HepG2 (cell line): ENCODE results near the gene ICAM2. TPM values are rescaled to one million over a fixed set of nuclear protein-coding genes. Genes with fewer than 3 reads are reported as not detected.

ENCODE experiments used
- E2F2 ChIP-seq: sonication (generic); formaldehyde crosslinking; IDR thresholded peaks from 2 replicates; pipeline ENCODE4 v1.4.0; 2020; ENCODE audit warnings: missing genetic modification reagents, borderline replicate concordance
- HNF4A ChIP-seq: sonication (generic); formaldehyde crosslinking; IDR thresholded peaks from 2 replicates; pipeline ENCODE4 v1.4.0; 2020; ENCODE audit warnings: missing genetic modification reagents
- KAT7 ChIP-seq: IDR thresholded peaks from 2 replicates; pipeline ENCODE4 v1.6.1; 2018; ENCODE audit warnings: borderline replicate concordance, missing compliant biosample characterization
- MED13 ChIP-seq: sonication (generic); formaldehyde crosslinking; IDR thresholded peaks from 2 replicates; pipeline ENCODE4 v1.5.0; 2020; ENCODE audit warnings: missing genetic modification reagents
- NR1H2 ChIP-seq: sonication (generic); formaldehyde crosslinking; IDR thresholded peaks from 2 replicates; pipeline ENCODE4 v1.8.1; 2022; ENCODE audit warnings: low read depth, missing genetic modification reagents, borderline replicate concordance
- PAWR ChIP-seq: sonication (generic); formaldehyde crosslinking; IDR thresholded peaks from 2 replicates; pipeline ENCODE4 v1.4.0; 2020; ENCODE audit warnings: missing genetic modification reagents, mild to moderate bottlenecking, borderline replicate concordance
- POGK ChIP-seq: sonication (generic); formaldehyde crosslinking; conservative IDR thresholded peaks from 2 replicates; pipeline ENCODE4 v1.8.0; 2022; ENCODE audit warnings: mild to moderate bottlenecking, moderate library complexity, missing genetic modification reagents
- RAD21 ChIP-seq: fragments of 450-650 bp; formaldehyde crosslinking; IDR thresholded peaks from 2 replicates; pipeline ENCODE4 v1.5.0; 2020; ENCODE audit warnings: mild to moderate bottlenecking
- SKI ChIP-seq: fragments of 450-650 bp; IDR thresholded peaks from one replicate; pipeline ENCODE4 v1.6.1; 2018; ENCODE audit warnings: mild to moderate bottlenecking; ENCODE audit not compliant: partially characterized antibody
- SNAI1 ChIP-seq: sonication (generic); formaldehyde crosslinking; IDR thresholded peaks from 2 replicates; pipeline ENCODE4 v1.5.0; 2020; ENCODE audit warnings: mild to moderate bottlenecking, missing genetic modification reagents, borderline replicate concordance
- TEAD3 ChIP-seq: optimal IDR thresholded peaks from 2 replicates; pipeline ENCODE3; 2016; ENCODE audit warnings: borderline replicate concordance
- TFDP1 ChIP-seq: IDR thresholded peaks from 2 replicates; pipeline ENCODE4 v1.6.1; 2016; ENCODE audit warnings: missing compliant biosample characterization, missing genetic modification reagents, borderline replicate concordance
- UBTF ChIP-seq: sonication (generic); formaldehyde crosslinking; IDR thresholded peaks from 2 replicates; pipeline ENCODE4 v1.4.0; 2020; ENCODE audit warnings: mild to moderate bottlenecking, missing genetic modification reagents
- ZBTB20 ChIP-seq: sonication (generic); formaldehyde crosslinking; IDR thresholded peaks from 2 replicates; pipeline ENCODE4 v1.8.1; 2023; ENCODE audit warnings: missing genetic modification reagents, low read depth, mild to moderate bottlenecking, borderline replicate concordance
- ZBTB25 ChIP-seq: IDR thresholded peaks from 2 replicates; pipeline ENCODE4 v1.6.1; 2018; ENCODE audit warnings: missing genetic modification reagents
- ZFAT ChIP-seq: sonication (generic); formaldehyde crosslinking; conservative IDR thresholded peaks from 2 replicates; pipeline ENCODE4 v1.8.1; 2023; ENCODE audit warnings: missing genetic modification reagents, inconsistent platforms
- ZNF724P ChIP-seq: sonication (generic); formaldehyde crosslinking; IDR thresholded peaks from 2 replicates; pipeline ENCODE4 v1.8.0; 2022; ENCODE audit warnings: missing genetic modification reagents, borderline replicate concordance
- ZNF780A ChIP-seq: sonication (generic); formaldehyde crosslinking; IDR thresholded peaks from 2 replicates; pipeline ENCODE4 v1.8.0; 2022; ENCODE audit warnings: mild to moderate bottlenecking, missing genetic modification reagents, moderate library complexity
- polyA plus RNA-seq, 8 experiments: library from polyadenylated mRNA; depleted of rRNA in 3 of 8; stranded (reverse) in 7 of 8; unstranded in 1 of 8; fragments of >200 nt; fragmentation: Illumina TruSeq in 4 of 8; extraction: Trizol in 4 of 8; gene quantifications; 2 replicates each; pipeline versions ENCODE4 v1.2.1 to v1.2.3, GENCODE V29; 2011 to 2016; ENCODE audit warnings: low read depth in 4 of 8, missing spikeins in 1 of 8, mixed read lengths in 1 of 8; ENCODE audit not compliant: insufficient read depth in 1 of 8
- total RNA-seq, 5 experiments: library from RNA; depleted of rRNA; stranded (reverse); fragments of >200 nt; fragmentation: Illumina TruSeq; extraction: Trizol; gene quantifications; 2 replicates each; pipeline ENCODE4 v1.2.3, GENCODE V29; 2016; ENCODE audit warnings: low read depth in 1 of 5
- TF ChIP-seq, protein P1 (sequence below): sonication (generic); formaldehyde crosslinking; IDR thresholded peaks from 2 replicates; pipeline ENCODE4 v1.5.0; 2020; ENCODE audit warnings: missing genetic modification reagents, mild to moderate bottlenecking, borderline replicate concordance

Gene ICAM2
- total and polyA plus RNA-seq, 2 of the 13 experiments (the other 11 are each of a cell fraction or from before 2014, with no cell fraction given): 10.9 to 20.8 TPM

DNA sequence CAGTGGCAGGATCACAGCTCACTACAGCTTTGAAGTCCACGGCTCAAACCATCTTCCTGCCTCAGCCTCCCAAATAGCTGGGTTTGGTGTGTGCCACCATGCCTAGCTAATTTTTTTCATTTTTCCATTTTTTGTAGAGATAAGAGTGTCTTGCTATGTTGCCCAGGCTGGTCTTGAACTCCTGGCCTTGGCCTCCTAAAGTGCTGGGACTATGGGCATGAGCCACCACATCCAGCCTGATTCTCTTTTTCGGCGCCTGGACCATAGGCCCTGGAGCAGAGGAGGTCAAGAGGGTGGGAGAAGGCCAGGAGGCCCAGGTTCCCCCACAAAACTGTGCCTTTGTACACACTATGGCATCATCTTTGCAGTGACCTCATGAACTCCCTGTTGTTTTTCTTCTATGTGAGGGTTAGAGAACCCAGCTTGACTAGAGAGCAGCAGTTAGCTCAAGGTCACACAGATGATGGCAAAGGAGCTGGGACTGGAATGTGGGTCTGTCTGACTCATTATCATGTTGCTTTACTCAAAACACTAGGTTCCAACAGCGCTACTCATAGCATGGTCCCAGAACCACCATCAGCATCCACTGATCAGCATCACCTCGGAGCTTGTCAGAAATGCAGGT lies 64.0 kb downstream of the ICAM2 start (continued):
- TF ChIP-seq, protein P1, sequence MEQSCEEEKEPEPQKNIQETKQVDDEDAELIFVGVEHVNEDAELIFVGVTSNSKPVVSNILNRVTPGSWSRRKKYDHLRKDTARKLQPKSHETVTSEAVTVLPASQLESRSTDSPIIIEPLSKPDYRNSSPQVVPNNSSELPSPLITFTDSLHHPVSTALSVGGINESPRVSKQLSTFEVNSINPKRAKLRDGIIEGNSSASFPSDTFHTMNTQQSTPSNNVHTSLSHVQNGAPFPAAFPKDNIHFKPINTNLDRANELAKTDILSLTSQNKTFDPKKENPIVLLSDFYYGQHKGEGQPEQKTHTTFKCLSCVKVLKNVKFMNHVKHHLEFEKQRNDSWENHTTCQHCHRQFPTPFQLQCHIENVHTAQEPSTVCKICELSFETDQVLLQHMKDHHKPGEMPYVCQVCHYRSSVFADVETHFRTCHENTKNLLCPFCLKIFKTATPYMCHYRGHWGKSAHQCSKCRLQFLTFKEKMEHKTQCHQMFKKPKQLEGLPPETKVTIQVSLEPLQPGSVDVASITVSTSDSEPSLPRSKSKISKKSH (CRISPR knock-in tag): no peak
- TF ChIP-seq ZNF780A: no peak
- TF ChIP-seq NR1H2 (CRISPR knock-in tag): no peak
- no peak for TF ChIP-seq E2F2 (CRISPR knock-in tag)
- no peak for TF ChIP-seq ZFAT (CRISPR knock-in tag)
- TF ChIP-seq RAD21 (CRISPR knock-in tag): no peak
- TF ChIP-seq KAT7: no peak
- peak; percentile 46 for TF ChIP-seq SKI
- peak; percentile 11; the same call in 1 of the 2 replicates for TF ChIP-seq HNF4A (CRISPR knock-in tag)
- TF ChIP-seq ZBTB25 (CRISPR knock-in tag): 0 out of 2 replicates have a peak, but pooled peaks have one; percentile 52
- TF ChIP-seq UBTF: 0 out of 2 replicates have a peak, but pooled peaks have one; percentile 28
- no peak for TF ChIP-seq ZBTB20 (CRISPR knock-in tag)
- TF ChIP-seq PAWR (CRISPR knock-in tag): no peak
- TF ChIP-seq POGK (CRISPR knock-in tag): no peak
- no peak for TF ChIP-seq MED13
- no peak for TF ChIP-seq TFDP1
- peak; percentile 85 for TF ChIP-seq TEAD3
- TF ChIP-seq ZNF724P (CRISPR knock-in tag): no peak
- TF ChIP-seq SNAI1: no peak
